Prostate gland (tissue), 2 donors: ENCODE data around the gene SERBP1.

Source experiments
- POLR2A ChIP-seq: fragments of 450-650 bp; IDR thresholded peaks from one replicate; pipeline ENCODE4 v1.6.1; 2016; ENCODE audit warnings: antibody characterized with exemption, mild to moderate bottlenecking
- POLR2AphosphoS5 ChIP-seq: sonication (generic); formaldehyde crosslinking; IDR thresholded peaks from one replicate; pipeline ENCODE4 v1.6.1; 2017; ENCODE audit warnings: antibody characterized with exemption
- TF ChIP-seq, protein P1 (sequence below), 4 experiments: fragments of 200-600 bp in 2 of 4; fragments of 450-650 bp in 2 of 4; sonication (generic) in 2 of 4; IDR thresholded peaks; 1 replicate in 3 of 4; 2 replicates in 1 of 4; pipeline ENCODE4 v1.5.1; 2016 to 2019; ENCODE audit warnings: antibody characterized with exemption in 4 of 4, mild to moderate bottlenecking in 2 of 4, moderate library complexity in 2 of 4

GRCh38 chr1:67441739-67442281 lies 11.6 kb upstream of the SERBP1 start:
- TF ChIP-seq POLR2AphosphoS5 (no peak), POLR2A (no peak)
- TF ChIP-seq, protein P1, sequence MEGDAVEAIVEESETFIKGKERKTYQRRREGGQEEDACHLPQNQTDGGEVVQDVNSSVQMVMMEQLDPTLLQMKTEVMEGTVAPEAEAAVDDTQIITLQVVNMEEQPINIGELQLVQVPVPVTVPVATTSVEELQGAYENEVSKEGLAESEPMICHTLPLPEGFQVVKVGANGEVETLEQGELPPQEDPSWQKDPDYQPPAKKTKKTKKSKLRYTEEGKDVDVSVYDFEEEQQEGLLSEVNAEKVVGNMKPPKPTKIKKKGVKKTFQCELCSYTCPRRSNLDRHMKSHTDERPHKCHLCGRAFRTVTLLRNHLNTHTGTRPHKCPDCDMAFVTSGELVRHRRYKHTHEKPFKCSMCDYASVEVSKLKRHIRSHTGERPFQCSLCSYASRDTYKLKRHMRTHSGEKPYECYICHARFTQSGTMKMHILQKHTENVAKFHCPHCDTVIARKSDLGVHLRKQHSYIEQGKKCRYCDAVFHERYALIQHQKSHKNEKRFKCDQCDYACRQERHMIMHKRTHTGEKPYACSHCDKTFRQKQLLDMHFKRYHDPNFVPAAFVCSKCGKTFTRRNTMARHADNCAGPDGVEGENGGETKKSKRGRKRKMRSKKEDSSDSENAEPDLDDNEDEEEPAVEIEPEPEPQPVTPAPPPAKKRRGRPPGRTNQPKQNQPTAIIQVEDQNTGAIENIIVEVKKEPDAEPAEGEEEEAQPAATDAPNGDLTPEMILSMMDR (IDR thresholded peaks at IDR 0.05) = no peak
